ENCODE measurements around the gene LRP6.
"Not testable (repeated sequence)": the region's sequence is repeated elsewhere in the genome, so short reads cannot be mapped to it uniquely, and the experiment has no call there.

The LRP6 gene

DNA sequence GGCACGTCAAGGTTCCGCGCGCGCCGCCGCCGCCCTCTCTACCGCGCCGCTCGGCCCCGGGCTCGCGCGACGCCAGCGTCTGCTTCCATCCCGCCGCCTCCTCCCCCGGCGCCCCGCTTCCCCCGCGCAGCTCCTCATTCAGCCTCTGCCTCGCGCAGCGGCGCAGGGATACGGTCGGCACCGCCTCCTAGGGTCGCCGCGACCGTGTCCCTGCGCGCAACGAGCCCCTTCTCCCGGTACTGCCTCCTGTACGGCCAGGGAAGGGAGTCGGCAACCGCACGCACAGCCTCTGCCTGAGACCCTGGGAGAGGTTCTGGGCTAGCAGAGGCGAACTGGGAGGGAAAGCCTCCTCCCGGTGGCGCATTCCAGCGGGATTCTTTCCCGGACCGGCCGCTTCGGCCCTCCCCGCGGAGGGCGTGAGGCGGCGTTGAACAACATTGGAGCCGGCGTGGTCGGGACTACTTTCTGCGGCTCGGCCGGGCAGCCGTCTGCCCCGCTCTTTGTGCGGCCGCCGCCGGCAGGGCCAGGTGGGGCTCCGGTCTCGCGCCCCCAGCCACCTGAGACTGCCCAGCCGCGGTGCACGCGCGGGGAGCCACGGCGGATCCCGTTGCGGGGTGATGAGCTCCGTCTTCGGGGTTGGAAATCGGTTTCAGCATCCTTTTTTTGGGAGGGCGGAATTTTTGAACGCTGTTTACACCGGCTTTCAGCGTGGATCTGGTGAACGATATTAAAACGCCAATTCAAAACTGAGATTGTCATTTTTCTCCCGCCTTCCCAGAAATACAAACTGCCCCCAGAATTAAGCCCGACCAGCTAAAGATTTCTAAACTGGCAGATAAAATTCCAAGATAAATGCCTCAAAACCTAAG is at the start of gene LRP6:
Gene LRP6, minus strand, starts transcription at position 172 of the 869 bp plus-strand sequence. CDS start 309 bp downstream, outside the sequence.
- peak; percentile 16 to 42 for DNase-seq (ENCODE audit: low read depth in 2 of 2, low spot score in 1 of 2)

DNA sequence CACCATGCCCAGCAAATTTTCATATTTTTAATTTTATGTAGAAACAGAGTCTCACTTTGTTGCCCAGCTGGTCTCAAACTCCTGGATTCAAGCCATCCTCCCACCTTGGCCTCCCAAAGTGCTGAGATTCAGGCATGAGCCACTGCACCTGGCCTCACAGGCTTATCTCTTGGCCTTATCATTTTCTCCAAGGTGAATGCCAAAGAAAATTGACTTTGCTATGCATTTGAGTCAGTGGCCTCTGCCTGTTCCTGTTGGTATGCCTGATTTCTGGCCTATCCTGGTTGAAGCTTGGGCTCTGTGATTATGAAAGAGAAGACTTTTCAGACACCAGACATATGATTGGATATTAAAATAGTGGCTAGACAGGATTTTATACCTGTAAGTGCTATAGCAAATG is 49.0 kb upstream of the LRP6 start:
- no peak for DNase-seq (ENCODE audit: low read depth in 2 of 2, low spot score in 1 of 2)

DNA sequence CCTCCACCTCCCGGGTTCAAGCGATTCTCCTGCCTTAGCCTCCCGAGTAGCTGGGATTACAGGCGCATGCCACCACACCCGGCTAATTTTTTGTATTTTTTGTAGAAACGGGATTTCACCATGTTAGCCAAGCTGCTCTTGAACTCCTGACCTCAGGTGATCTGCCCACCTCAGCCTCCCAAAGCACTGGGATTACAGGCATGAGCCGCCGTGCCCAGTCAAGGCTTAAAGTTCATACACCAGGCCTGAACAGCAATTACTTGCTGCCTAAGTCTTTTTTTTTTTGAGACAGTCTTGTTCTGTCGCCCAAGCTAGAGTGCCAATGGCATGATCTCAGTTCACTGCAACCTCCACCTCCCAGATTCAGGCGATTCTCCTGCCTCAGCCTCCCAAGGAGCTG is 43.9 kb upstream of the LRP6 start:
- not testable (repeated sequence) for DNase-seq (ENCODE audit: low read depth in 2 of 2, low spot score in 1 of 2)

DNA sequence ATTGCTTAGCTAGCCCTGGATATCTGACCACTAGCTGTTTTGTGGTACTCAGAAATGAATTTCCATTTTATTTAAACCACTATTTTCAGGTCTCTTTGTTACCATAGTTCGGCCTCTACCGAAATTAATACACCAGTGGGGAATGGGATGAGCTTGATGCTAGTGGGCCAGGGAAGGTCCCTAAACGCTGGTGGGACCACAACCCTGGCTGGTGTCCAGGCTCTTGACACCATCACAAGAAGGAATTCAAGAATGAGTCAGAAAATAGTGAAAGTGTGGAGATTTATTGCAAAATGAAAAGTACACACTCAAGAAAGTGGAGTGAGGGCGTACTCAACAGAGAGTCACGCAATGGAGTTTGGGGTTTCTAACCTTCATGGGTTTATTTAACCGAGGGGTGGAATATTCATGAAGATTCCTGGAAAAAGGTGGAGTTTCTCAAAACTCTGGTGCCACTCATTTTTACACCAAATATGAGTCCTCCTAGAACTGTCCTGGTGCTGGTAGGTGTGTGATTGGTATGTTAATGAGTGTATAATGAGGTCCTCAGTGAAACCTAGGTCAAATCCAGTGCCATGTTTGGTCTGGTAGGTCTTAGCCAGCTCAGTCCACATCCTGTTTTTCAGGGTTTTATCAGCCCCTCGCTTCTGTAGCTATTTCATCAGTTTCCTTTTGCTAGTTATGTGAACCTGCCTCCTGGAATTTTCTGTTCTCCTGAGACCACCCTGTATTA is 38.9 kb upstream of the LRP6 start:
- DNase-seq (ENCODE audit: low read depth in 2 of 2, low spot score in 1 of 2): no peak

DNA sequence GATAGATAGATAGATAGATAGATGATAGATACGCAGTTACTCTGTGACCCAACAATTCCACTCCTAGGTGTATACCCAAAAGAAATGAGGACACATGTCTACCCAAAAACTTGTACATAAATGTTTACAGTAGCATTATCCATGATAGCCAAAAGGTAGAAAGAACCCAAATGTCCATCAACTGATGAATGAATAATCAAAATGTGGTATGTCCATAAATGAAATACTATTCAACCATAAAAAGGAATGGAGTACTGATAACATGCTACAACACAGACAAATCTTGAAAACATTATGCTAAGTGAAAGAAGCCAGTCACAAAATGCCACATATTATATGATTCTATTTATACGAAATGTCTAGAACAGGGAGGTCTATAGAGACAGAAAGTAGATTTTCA is 36.1 kb upstream of the LRP6 start:
- no peak for DNase-seq (ENCODE audit: low read depth in 2 of 2, low spot score in 1 of 2)

DNA sequence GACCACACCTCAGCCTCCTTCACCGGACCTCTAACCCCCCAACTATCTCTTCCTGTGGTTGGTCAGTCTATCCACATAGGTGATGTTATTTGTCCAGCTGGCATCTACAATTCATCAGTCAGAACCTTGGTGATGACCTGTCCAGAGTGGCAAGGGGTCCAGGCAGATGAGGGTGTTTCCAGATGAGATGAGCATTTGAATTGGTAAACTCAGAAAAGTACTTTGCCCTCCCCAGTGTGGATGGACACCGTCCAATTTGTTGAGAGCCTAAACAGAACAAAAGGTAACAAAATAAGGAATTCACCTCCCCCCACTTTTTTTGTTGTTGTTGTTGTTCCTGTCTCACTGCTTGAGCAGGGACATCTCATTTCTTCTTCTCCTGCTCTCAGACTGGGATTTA is 34.3 kb upstream of the LRP6 start:
- DNase-seq (ENCODE audit: low read depth in 2 of 2, low spot score in 1 of 2): no peak

DNA sequence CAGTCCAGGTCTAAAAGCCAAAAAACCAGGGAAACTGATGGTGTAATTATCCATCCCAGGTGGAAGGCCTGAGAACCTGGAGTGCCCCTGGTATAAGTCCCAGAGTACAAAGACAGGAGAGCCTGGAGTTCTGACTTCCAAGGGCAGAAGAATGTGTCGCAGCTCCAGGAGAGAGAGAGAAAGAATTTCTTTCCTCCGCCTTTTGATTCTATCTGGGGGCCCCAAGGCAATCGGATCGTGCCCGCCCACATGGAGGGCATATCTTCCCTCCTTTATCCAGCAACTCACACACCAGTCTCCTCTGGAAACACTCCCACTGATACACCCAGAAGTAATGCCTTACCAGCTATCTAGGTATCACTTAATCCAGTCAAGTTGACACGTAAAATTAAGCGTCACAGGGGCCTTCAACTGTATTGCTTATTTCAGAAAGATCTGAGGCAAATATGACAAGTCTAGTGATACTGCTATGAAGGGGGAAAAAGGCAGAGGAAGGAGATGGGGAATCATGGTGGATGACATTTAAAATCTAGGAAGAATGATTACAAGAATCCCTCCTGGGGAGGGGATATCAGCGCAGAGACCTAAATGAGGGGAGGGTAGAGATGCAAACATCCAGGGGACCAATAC is 30.5 kb upstream of the LRP6 start:
- no peak for DNase-seq (ENCODE audit: low read depth in 2 of 2, low spot score in 1 of 2)

DNA sequence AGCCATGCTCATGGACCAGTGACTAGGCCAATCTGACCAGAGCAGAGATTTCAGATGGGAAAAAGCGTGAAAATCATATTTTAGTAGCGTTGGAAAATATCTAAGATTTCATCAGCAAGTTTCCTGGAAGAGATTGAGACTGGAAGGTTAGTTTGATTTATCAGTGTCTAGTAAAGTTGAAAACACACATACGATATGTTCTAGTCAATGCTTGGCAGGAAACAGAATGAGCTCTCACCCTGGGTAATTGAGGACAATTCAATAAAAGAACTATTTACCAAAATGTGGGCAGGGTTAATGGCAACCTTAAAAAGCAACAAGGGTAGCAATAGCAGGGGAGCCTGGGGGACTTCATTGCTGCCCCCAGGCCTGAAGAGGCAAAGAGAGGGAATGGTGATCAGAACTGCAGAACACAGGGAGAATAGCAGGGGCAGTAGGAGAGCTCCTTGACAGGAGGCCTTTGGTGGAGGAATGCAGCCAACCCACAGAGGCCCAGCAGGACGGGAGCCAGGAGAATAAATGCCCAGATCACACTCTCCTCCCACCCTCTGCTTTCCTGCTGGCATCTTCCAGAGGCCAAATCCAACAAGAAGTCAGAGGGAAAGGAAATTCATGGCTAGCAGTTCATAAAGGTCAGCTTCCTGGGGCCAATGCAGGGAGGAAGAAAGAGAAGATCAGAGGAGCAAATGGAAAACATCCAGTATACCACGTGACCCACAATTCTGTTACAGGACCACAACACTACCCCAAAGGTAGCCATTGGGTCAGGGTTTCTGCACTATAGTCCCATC is 27.6 kb upstream of the LRP6 start:
- no peak for DNase-seq (ENCODE audit: low read depth in 2 of 2, low spot score in 1 of 2)

DNA sequence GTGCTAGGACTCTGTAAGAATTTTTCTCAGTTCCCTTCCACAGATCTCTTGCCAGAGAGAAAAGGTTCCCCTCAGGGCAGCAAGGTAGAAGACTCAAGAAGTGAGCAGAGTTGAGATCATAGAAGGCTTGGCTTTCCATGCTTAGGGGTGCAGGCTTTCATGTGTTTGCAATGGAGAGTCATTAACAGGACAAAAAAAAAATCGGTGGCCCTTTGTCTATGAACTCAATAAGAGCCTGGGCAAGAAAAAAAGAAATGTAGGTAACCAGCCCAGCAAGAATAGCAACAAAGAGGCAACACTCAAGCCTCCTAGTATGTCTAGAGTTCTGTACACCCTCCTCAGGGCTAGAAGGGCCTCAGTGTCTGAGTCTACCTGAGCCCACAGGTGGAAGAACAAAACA is 23.4 kb upstream of the LRP6 start:
- no peak for DNase-seq (ENCODE audit: low read depth in 2 of 2, low spot score in 1 of 2)

DNA sequence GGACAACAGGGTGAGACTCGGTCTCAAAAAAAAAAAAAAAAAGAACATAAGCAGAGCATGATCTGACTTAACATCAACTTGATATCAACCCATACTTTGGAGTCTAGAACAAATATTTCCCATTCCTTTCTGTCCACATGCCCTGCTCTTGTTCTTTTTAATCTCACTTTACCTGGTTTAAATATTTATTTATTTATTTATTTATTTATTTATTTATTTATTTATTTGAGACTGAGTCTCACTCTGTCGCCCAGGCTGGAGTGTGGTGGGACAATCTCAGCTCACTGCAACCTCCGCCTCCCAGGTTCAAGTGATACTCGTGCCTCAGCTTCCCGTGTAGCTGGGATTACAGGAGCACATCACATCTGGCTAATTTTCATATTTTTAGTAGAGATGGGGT is 19.6 kb upstream of the LRP6 start:
- DNase-seq (ENCODE audit: low read depth in 2 of 2, low spot score in 1 of 2): no peak

DNA sequence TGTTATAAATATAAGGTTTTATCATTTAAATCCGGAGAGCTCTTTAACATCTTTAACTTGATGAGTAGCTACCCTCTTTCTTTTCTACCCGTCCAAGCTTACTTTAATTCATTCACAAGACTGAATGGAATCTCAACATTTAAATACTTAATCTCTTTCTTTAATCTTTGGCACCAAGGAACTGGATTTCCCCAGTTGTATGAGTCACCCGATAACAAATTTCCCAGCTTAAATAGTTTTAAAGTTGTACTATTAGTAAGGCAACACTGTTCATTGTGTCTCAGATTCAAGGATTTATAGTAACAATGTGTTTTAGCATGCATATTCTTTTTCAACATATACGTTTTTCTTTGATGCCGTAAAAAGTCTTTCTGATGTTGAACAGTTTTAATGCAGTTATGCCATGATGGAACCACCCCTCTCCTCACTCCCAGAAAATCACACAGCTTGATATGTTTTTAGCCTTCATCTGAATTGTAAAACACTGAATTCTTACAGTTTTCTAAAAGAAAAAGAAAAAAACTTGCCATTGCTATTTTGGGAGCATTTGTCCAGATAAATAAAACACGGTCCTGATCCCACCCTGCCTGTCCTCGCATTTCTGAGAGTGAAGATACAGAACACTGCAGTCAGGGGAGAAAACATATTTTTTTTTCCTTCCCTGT is 16.0 kb upstream of the LRP6 start:
- DNase-seq (ENCODE audit: low read depth in 2 of 2, low spot score in 1 of 2): no peak

DNA sequence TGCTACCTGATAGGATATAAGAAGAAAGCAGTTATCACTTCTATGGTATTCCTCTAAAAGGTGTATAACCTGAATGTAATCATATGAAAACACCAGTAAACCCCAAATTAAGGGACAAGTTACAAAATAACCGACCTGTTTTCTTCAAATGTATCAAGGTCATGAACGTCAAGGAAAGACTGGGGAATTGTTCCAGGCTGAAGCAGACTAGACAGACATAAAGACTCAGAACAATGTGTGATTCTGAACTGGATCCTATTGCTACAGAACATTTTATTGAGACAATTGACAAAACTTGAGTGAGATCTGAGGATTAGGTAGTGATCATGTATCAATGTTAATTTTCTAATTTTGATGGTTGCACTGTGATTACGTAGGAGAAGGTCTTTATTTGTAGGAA is 15.4 kb upstream of the LRP6 start:
- DNase-seq (ENCODE audit: low read depth in 2 of 2, low spot score in 1 of 2): no peak

DNA sequence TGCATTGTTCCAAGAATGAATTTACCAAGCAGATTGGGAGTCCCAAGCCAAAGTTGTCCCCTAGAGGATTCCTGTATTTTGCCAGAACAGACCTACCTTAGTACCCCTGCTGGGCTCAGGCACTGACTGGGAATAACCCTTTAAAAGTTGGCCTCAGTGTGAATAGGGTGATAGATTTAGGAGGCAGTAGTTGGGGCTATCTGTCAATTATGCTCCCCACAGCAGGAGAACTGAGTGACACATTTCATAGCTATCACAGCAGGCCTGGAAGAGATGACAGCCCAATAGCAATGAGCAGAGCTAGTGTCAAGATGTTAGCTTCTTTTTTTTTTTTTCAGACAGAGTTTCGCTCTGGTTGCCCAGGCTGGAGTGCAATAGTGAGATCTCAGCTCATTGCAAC is 14.3 kb upstream of the LRP6 start:
- DNase-seq (ENCODE audit: low read depth in 2 of 2, low spot score in 1 of 2): no peak

DNA sequence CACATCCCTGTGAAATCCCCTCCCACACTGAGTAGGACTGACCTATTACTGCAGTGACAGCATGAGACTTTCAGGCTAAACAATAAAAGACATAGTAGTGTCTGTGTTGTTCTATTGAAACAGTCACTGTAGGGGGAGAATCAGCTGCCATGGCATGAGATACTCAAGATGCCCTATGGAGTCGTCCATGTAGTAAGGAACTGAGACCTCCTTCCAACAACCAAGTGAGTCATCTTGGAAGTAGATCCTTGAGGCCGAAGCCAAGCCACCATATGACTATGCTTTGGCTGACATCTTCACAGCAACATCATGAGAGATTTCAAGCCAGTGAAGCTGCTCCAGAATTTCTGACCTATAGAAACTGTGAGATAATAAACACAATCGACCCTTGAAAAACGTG is 12.1 kb upstream of the LRP6 start:
- DNase-seq (ENCODE audit: low read depth in 2 of 2, low spot score in 1 of 2): no peak

DNA sequence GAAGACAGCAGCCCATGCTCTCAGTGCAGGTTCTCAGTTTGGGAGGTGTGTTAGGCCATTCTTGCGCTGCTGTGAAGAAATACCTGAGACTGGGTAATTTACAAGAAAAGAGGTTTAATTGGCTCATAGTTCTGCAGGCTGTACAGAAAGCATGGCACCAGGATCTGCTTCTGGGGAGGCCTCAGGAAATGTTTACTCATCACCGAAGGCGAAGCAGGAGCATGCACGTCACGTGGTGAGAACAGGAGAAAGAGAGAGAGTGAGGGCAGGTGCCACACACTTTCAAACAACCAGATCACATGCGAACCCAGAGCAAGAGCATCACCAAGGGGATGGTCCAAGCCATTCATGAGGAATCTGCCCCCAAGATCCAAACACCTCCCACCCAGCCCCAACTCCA is 9.0 kb upstream of the LRP6 start:
- DNase-seq (ENCODE audit: low read depth in 2 of 2, low spot score in 1 of 2): no peak

DNA sequence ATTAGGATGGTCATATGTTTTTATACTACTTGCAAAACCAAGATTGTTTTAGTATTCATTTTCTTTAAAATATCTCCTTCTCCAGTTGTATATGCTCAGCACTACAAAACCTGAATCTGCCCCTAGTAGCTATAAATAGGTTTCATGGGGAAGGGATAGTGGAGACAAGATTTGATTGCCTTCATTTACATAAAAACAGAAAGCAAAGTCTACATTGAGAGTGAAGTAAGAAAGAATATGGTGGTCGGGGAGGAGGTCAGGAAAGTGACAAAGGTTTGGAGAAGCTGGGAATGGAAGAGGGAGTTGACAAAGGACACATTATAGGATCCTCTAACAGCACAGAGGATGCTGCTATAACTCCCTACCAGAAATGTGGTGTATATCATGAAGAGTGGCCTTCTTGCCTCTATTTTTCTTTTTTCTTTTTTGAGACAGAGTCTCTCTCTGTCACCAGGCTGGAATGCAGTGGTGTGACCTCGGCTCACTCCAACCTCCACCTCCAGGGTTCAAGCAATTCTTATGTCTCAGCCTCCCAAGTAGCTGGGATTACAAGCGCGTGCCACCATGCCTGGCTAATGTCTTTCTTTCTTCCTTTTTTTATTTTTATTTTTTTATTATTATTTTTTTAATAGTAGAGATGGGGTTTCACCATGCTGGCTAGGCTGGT is 6.6 kb upstream of the LRP6 start:
- no peak for DNase-seq (ENCODE audit: low read depth in 2 of 2, low spot score in 1 of 2)

DNA sequence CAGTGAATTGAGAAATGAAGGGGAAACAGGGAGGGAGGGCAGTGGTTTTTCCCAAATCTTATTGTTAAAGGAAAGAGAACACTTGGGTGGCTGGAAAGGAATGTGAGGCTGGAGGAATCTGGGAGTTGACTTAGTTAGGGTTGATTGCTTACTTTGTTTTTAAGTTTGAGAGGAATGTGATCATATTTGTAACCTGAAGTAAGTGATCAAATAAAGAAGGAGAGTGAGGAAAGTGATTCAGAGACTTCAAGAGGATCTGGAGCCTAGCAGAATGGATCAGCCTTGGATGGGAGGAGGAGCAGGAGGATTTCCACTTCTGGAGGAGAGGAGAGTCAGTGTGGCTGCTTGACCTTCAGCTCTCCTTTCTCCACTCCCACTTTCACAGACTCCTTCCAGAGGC is 6.0 kb upstream of the LRP6 start:
- DNase-seq (ENCODE audit: low read depth in 2 of 2, low spot score in 1 of 2): no peak

DNA sequence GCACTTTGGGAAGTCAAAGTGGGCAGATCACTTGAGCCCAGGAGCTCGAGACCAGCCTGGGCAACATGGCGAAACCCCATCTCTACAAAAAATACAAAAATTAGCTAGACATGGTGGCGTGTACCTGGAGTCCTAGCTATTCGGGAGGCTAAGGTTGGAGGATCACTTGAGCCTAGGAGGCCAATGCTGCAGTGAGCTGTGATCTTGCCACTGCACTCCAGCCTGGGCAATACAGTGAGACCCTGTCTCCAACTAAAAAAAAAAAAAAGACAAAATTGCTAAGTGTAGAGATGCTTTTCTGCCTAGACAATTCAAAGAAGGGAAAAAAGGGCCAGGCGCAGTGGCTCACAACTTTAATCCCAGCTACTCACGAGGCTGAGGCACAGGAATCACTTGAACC is 3.4 kb upstream of the LRP6 start:
- no peak for DNase-seq (ENCODE audit: low read depth in 2 of 2, low spot score in 1 of 2)

DNA sequence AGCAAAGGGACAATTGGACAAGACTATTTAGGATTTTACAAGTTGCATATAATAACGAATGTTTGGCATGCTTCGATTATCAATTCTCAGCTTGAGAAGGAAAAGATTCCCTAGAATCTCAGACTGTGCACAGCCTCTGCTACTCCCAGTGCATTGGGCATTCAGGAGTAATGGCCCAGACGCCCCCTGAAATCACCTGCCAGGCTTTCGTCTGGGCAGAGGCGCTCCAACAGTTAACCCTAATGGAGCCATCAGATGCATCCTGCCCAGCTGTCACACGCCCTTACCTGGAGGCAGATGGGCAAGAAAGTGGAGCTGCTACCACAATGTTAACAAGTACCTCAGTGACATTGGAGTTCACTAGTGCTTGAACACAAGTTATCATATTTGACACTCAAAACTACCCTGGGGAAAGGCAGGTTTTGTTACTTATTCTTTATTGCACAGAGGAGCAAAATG is 927 bp upstream of the LRP6 start:
- no peak for DNase-seq (ENCODE audit: low read depth in 2 of 2, low spot score in 1 of 2)

DNA sequence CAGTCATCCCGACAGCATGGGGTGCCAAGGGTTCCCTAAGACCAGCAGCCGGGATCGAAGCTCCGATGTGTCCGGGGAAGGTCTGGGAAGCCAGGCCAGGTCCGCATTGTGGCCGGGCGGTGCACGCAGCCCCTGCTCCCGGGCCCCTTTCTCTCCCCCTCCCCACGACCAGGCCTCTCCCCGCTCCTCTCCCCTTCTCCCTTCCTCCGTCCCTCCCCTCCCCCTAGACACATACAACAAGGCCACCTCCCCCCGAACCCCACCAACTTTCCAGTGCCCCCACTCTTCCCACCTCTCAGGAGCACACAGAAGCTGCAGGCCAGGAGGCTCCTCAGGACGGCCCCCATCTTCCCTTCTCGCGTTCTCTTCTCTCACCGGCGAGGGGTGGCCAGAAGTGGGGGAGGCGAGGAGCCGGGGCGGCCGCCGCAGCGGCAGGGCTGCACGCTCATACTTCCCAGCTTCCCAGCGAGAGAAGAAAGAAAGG is 413 bp downstream of the LRP6 start:
- no peak for DNase-seq (ENCODE audit: low read depth in 2 of 2, low spot score in 1 of 2)
